H1 (cell line): ENCODE results near the gene BCL2L13. TPM values are rescaled to one million over a fixed set of nuclear protein-coding genes. Genes with fewer than 3 reads are reported as not detected.

Experiments used
- CTCF ChIA-PET: fragments of 300-600 bp; sonication (Branson Sonifier 250); formaldehyde crosslinking; loops from one replicate; lab custom pipeline; 2021; ENCODE audit not compliant: partially characterized antibody; lab: Charles Lee
- POLR2A ChIA-PET: fragments of 300-600 bp; sonication (Branson Sonifier 250); formaldehyde crosslinking; loops from one replicate; lab custom pipeline; 2021; ENCODE audit warnings: inconsistent platforms; ENCODE audit not compliant: partially characterized antibody; lab: Charles Lee
- DNase-seq, 2 experiments: peaks; one replicate each; pipeline versions ENCODE4 v3.0.0 to v3.0.0-alpha.2; 2010 to 2022; ENCODE audit warnings: low spot score in 2 of 2, low read depth in 1 of 2, mixed read lengths in 1 of 2
- FAIRE-seq: peaks from 2 replicates; lab custom pipeline; 2011; peaks lifted over from hg19 to GRCh38; lab: Jason Lieb, UNC
- H2AFZ ChIP-seq: 2 replicates; pipeline ENCODE4 v1.8.1; 2012; ENCODE audit warnings: low read length, inconsistent platforms
- H2AK5ac ChIP-seq: 2 replicates; pipeline ENCODE4 v1.6.1; 2013; ENCODE audit warnings: low read depth, low read length
- H2BK120ac ChIP-seq: replicated peaks from 2 replicates; pipeline ENCODE3; 2013; ENCODE audit warnings: low read depth, low read length, inconsistent platforms
- H2BK12ac ChIP-seq: 2 replicates; pipeline ENCODE4 v1.6.1; 2013; ENCODE audit warnings: low read depth, low read length
- H2BK15ac ChIP-seq: 2 replicates; pipeline ENCODE4 v1.6.1; 2013; ENCODE audit warnings: low read length
- H2BK20ac ChIP-seq: 2 replicates; pipeline ENCODE4 v1.6.1; 2013; ENCODE audit warnings: low read length
- H2BK5ac ChIP-seq: 2 replicates; pipeline ENCODE4 v1.6.1; 2013; ENCODE audit warnings: low read depth, low read length
- H3K14ac ChIP-seq: 2 replicates; pipeline ENCODE4 v1.6.1; 2013; ENCODE audit warnings: inconsistent platforms; ENCODE audit not compliant: insufficient read length
- H3K18ac ChIP-seq: 2 replicates; pipeline ENCODE4 v1.6.1; 2013; ENCODE audit warnings: low read length; ENCODE audit errors: extremely low read depth
- H3K23ac ChIP-seq: 2 replicates; pipeline ENCODE4 v1.6.1; 2013; ENCODE audit warnings: inconsistent platforms; ENCODE audit not compliant: insufficient read length
- H3K23me2 ChIP-seq: 2 replicates; pipeline ENCODE4 v1.6.1; 2013; ENCODE audit warnings: low read depth, low read length
- H3K27ac ChIP-seq: 2 replicates; pipeline ENCODE4 v1.6.1; 2011; ENCODE audit warnings: low read depth, low read length, inconsistent platforms
- H3K27me3 ChIP-seq, 4 experiments: replicated peaks in 1 of 4; 1 replicate in 1 of 4; 2 replicates in 3 of 4; pipeline versions ENCODE4 v1.6.1 to v1.8.1; 2011 to 2013; ENCODE audit warnings: low read length in 3 of 4, mild to moderate bottlenecking in 3 of 4, inconsistent platforms in 2 of 4, mixed read lengths in 2 of 4, moderate library complexity in 1 of 4; ENCODE audit not compliant: control insufficient read depth in 3 of 4, insufficient read depth in 3 of 4; ENCODE audit errors: extremely low read depth in 1 of 4
- H3K36me3 ChIP-seq, 4 experiments: 2 replicates each; pipeline versions ENCODE4 v1.6.1 to v1.8.1; 2011 to 2013; ENCODE audit warnings: mild to moderate bottlenecking in 4 of 4, low read length in 3 of 4, moderate library complexity in 2 of 4, control low read depth in 1 of 4, inconsistent platforms in 1 of 4; ENCODE audit not compliant: insufficient read depth in 4 of 4, control insufficient read depth in 2 of 4
- H3K4ac ChIP-seq: replicated peaks from 2 replicates; pipeline ENCODE3; 2013; ENCODE audit warnings: low read length, low read depth, mixed read lengths, inconsistent platforms; ENCODE audit not compliant: insufficient read length
- H3K4me1 ChIP-seq, 4 experiments: replicated peaks in 1 of 4; 1 replicate in 1 of 4; 2 replicates in 3 of 4; pipeline versions ENCODE4 v1.6.1 to v1.8.1; 2011 to 2013; ENCODE audit warnings: low read length in 3 of 4, inconsistent platforms in 2 of 4, mixed read lengths in 1 of 4; ENCODE audit not compliant: insufficient read depth in 4 of 4, control insufficient read depth in 3 of 4
- H3K4me2 ChIP-seq, 2 experiments: 2 replicates each; pipeline versions ENCODE4 v1.6.1 to v1.8.1; 2011 to 2013; ENCODE audit warnings: low read depth in 2 of 2, low read length in 2 of 2, control low read depth in 1 of 2, inconsistent platforms in 1 of 2, mild to moderate bottlenecking in 1 of 2; ENCODE audit not compliant: insufficient read depth in 1 of 2
- H3K4me3 ChIP-seq, 4 experiments: fragments of 200-600, 300-600 bp in 1 of 4; sonication (generic), shearing (Covaris generic), sonication (Bioruptor Twin) in 1 of 4; 2 replicates each; pipeline versions ENCODE4 v1.5.1 to v1.8.1; 2011 to 2016; ENCODE audit warnings: low read length in 4 of 4, low read depth in 3 of 4, control low read depth in 2 of 4, inconsistent platforms in 2 of 4, mild to moderate bottlenecking in 2 of 4, mixed read lengths in 1 of 4, moderate library complexity in 1 of 4; ENCODE audit not compliant: insufficient read depth in 2 of 4; ENCODE audit errors: extremely low read depth in 1 of 4
- H3K56ac ChIP-seq: replicated peaks from 2 replicates; pipeline ENCODE3; 2013; ENCODE audit warnings: low read depth, mild to moderate bottlenecking, mixed read lengths, low read length, inconsistent platforms; ENCODE audit not compliant: insufficient read length
- H3K79me1 ChIP-seq: 2 replicates; pipeline ENCODE4 v1.6.1; 2013; ENCODE audit warnings: low read depth, low read length, control low read depth
- H3K79me2 ChIP-seq, 2 experiments: 2 replicates each; pipeline versions ENCODE4 v1.6.1 to v1.8.1; 2012 to 2013; ENCODE audit warnings: low read length in 2 of 2, mild to moderate bottlenecking in 2 of 2, inconsistent platforms in 1 of 2; ENCODE audit not compliant: insufficient read depth in 2 of 2, control insufficient read depth in 1 of 2
- H3K9ac ChIP-seq, 4 experiments: replicated peaks in 1 of 4; 1 replicate in 1 of 4; 2 replicates in 3 of 4; pipeline versions ENCODE4 v1.6.1 to v1.8.1; 2011 to 2013; ENCODE audit warnings: low read depth in 3 of 4, low read length in 3 of 4, control low read depth in 2 of 4, mild to moderate bottlenecking in 2 of 4, moderate library complexity in 2 of 4, inconsistent platforms in 1 of 4; ENCODE audit errors: extremely low read depth in 1 of 4
- H3K9me3 ChIP-seq, 2 experiments: 2 replicates each; pipeline versions ENCODE4 v1.6.1 to v1.8.1; 2012 to 2013; ENCODE audit warnings: mild to moderate bottlenecking in 2 of 2, moderate library complexity in 2 of 2, control low read depth in 1 of 2, inconsistent platforms in 1 of 2, low read depth in 1 of 2, low read length in 1 of 2, mixed read lengths in 1 of 2; ENCODE audit not compliant: insufficient read depth in 2 of 2
- H4K20me1 ChIP-seq, 2 experiments: replicated peaks in 1 of 2; 2 replicates each; pipeline versions ENCODE3 to v1.8.1; 2011 to 2013; ENCODE audit warnings: inconsistent platforms in 2 of 2, low read length in 2 of 2, mild to moderate bottlenecking in 1 of 2; ENCODE audit not compliant: insufficient read depth in 2 of 2, control insufficient read depth in 1 of 2
- H4K5ac ChIP-seq: 2 replicates; pipeline ENCODE4 v1.6.1; 2013; ENCODE audit warnings: low read length, low read depth, mixed read lengths, inconsistent platforms; ENCODE audit not compliant: insufficient read length
- H4K8ac ChIP-seq: 2 replicates; pipeline ENCODE4 v1.8.0; 2013; ENCODE audit warnings: mild to moderate bottlenecking, moderate library complexity, low read length, inconsistent platforms; ENCODE audit not compliant: insufficient read depth; ENCODE audit errors: extremely low read depth
- H4K91ac ChIP-seq: replicated peaks from 2 replicates; pipeline ENCODE3; 2013; ENCODE audit warnings: low read length, mixed read lengths, inconsistent platforms; ENCODE audit not compliant: insufficient read length
- CBX5 ChIP-seq: fragments of 300-800, 300-1000 bp; sonication (generic); IDR thresholded peaks from 2 replicates; pipeline ENCODE4 v1.7.1; 2016; ENCODE audit warnings: antibody characterized with exemption, low read length, low read depth
- CEBPB ChIP-seq: IDR thresholded peaks from 2 replicates; pipeline ENCODE4 v1.6.1; 2012; ENCODE audit warnings: low read depth, low read length
- JUN ChIP-seq: IDR thresholded peaks from 2 replicates; pipeline ENCODE4 v1.6.1; 2011; ENCODE audit warnings: low read depth, mild to moderate bottlenecking, improper control_type of control experiment, low read length
- PHF8 ChIP-seq: fragments of 200-600 bp; sonication (generic); conservative IDR thresholded peaks from 2 replicates; pipeline ENCODE4 v1.7.1; 2012; ENCODE audit warnings: low read depth, mild to moderate bottlenecking, inconsistent platforms, low read length, moderate library complexity
- RNF2 ChIP-seq: fragments of 200-900, 300-1000 bp; sonication (generic); IDR thresholded peaks from 2 replicates; pipeline ENCODE4 v1.7.1; 2016; ENCODE audit warnings: borderline replicate concordance, low read depth, mild to moderate bottlenecking, antibody characterized with exemption, low read length; ENCODE audit not compliant: poor library complexity, severe bottlenecking; ENCODE audit errors: missing control alignments
- RXRA ChIP-seq: IDR thresholded peaks from 2 replicates; pipeline ENCODE4 v1.6.1; 2011; ENCODE audit warnings: low read depth, mild to moderate bottlenecking, low read length, moderate library complexity; ENCODE audit not compliant: insufficient read depth
- WGBS, 2 experiments: shearing (Covaris generic) in 1 of 2; methylation state at CpG; one replicate each; pipeline versions ENCODE4 v1.1.6 to v1.1.7; 2013 to 2015; ENCODE audit warnings: low lambda C conversion rate in 2 of 2, mixed read lengths in 2 of 2, inconsistent platforms in 1 of 2, low coverage in 1 of 2, missing lambda C conversion rate in 1 of 2; ENCODE audit not compliant: insufficient replicate concordance in 2 of 2, insufficient coverage in 1 of 2, insufficient read length in 1 of 2; ENCODE audit errors: extremely low coverage in 1 of 2, missing lambda C conversion rate in 1 of 2; 5-methylcytosine and 5-hydroxymethylcytosine counted together
- polyA plus RNA-seq, 7 experiments: library from polyadenylated mRNA; depleted of rRNA in 3 of 7; stranded (reverse) in 5 of 7; unstranded in 2 of 7; fragments of >200 nt in 5 of 7; fragments of 200-250 nt in 2 of 7; gene quantifications; 1 replicate in 5 of 7; 2 replicates in 1 of 7; 4 replicates in 1 of 7; pipeline versions ENCODE4 v1.2.1 to v1.2.3, GENCODE V29; 2011 to 2013; ENCODE audit warnings: missing spikeins in 2 of 7, mixed read lengths in 2 of 7
- total RNA-seq: library from RNA; stranded (reverse); fragmentation: NEBNext Ultra II Directional; extraction: Animal tissue kit (Norgen Biotek cat#: 25700); gene quantifications from 2 replicates; pipeline ENCODE4 v1.2.1, GENCODE V29; 2021

Gene BCL2L13
- total and polyA plus RNA-seq, 2 of the 8 experiments (the other 6 are each of a cell fraction or from before 2014, with no cell fraction given), result 20.7 to 35.0 TPM

- ChIA-PET POLR2A (interaction anchor here (0.6 to 1.4 kb wide), 2 partner anchors 23 to 549 kb away, joined by 4 to 5 read pairs; no protein-coding TSS in a partner anchor), CTCF (interaction anchor here (0.6 to 1.1 kb wide), 3 partner anchors 10 to 204 kb away, joined by 3 to 5 read pairs (median 5); no protein-coding TSS in a partner anchor)
- no peaks in the 10 kb centered on the region for H3K27me3 ChIP-seq
- H3K23me2 ChIP-seq, result no peaks in the 10 kb centered on the region
- no peak overlapping the region for H3K56ac ChIP-seq
- no peak overlapping the region for H2BK20ac ChIP-seq
- peaks cover 0 to 6% (median 0%) of the 10 kb centered on the region in 4 experiments; a peak in 1 of 7 replicates for H3K4me1 ChIP-seq
- no peak overlapping the region for H4K8ac ChIP-seq
- no peak overlapping the region for H4K5ac ChIP-seq
- H4K91ac ChIP-seq, result no peak overlapping the region
- no peak overlapping the region for H3K18ac ChIP-seq
- no peak overlapping the region for H2BK12ac ChIP-seq
- H4K20me1 ChIP-seq, result peaks cover 0 to 3% of the 10 kb centered on the region in 2 experiments
- no peak overlapping the region for H2AK5ac ChIP-seq
- H2BK15ac ChIP-seq, result no peak overlapping the region
- H2BK5ac ChIP-seq, result no peak overlapping the region
- no peak overlapping the region for H3K23ac ChIP-seq
- 88% methylated on average over 5 of the region's 5 CpGs; no CpG with 5 or more reads in 1 of the 2 experiments for WGBS, 2 experiments
- H3K27ac ChIP-seq, result no peak overlapping the region
- no peak overlapping the region for H3K9ac ChIP-seq
- no peaks in the 10 kb centered on the region for H3K36me3 ChIP-seq
- no peak for DNase-seq
- H3K79me2 ChIP-seq, result peaks cover 0 to 32% of the 10 kb centered on the region in 2 experiments; a peak in 2 of 4 replicates
- H2BK120ac ChIP-seq, result no peak overlapping the region
- FAIRE-seq, result no peak
- H3K4me2 ChIP-seq, result no peak overlapping the region
- H2AFZ ChIP-seq, result no peak overlapping the region
- H3K4me3 ChIP-seq, result no peak overlapping the region
- H3K4ac ChIP-seq, result no peak overlapping the region
- no peaks in the 10 kb centered on the region for H3K9me3 ChIP-seq
- peaks cover 5% of the 10 kb centered on the region; the same call in 1 of the 2 replicates for H3K79me1 ChIP-seq
- no peak overlapping the region for H3K14ac ChIP-seq
- TF ChIP-seq JUN (no peak), CEBPB (no peak), RXRA (no peak), PHF8 (no peak), RNF2 (no peak), CBX5 (no peak)
Observed at GRCh38 chr22:17764036-17764435, 125.5 kb downstream of the BCL2L13 start.
